Activated T-cell treated with anti-CD3 and anti-CD28 coated beads, Interleukin-2, amount 50 U/mL, for 72 hours (primary cell): Measurements from ENCODE around the gene NR2C2AP. TPM values are rescaled to one million over a fixed set of nuclear protein-coding genes. Genes with fewer than 3 reads are reported as not detected.

Experiments used
- ATAC-seq, 2 donors: fragments of 150-1000 bp; cut with Tn5 transposase; replicated peaks in 1 of 2; 2 replicates each; pipeline ENCODE4 v1.10.0; 2021; ENCODE audit warnings: moderate library complexity in 2 of 2, mild to moderate bottlenecking in 1 of 2
- DNase-seq, 2 donors: peaks; one replicate each; pipeline ENCODE4 v3.0.0; 2021 to 2022; ENCODE audit warnings: mixed read lengths in 1 of 2
- H3K27ac Mint-ChIP-seq: one replicate; pipeline ENCODE4 v1.8.0; 2022; ENCODE audit warnings: mild to moderate bottlenecking, moderate library complexity, mixed read lengths
- H3K27me3 Mint-ChIP-seq: one replicate; pipeline ENCODE4 v1.8.0; 2022; ENCODE audit warnings: low read depth, mixed read lengths
- H3K36me3 Mint-ChIP-seq, 2 donors: one replicate each; pipeline ENCODE4 v1.8.0; 2022; ENCODE audit warnings: mixed read lengths in 2 of 2, mild to moderate bottlenecking in 1 of 2; ENCODE audit not compliant: insufficient read depth in 2 of 2
- H3K4me1 Mint-ChIP-seq: one replicate; pipeline ENCODE4 v1.8.0; 2022; ENCODE audit warnings: low read depth, mixed read lengths
- H3K4me3 Mint-ChIP-seq, 2 donors: one replicate each; pipeline ENCODE4 v1.8.0; 2022; ENCODE audit warnings: mild to moderate bottlenecking in 2 of 2, mixed read lengths in 2 of 2, moderate library complexity in 2 of 2
- H3K9me3 Mint-ChIP-seq, 2 donors: one replicate each; pipeline ENCODE4 v1.8.0; 2022; ENCODE audit warnings: mixed read lengths in 2 of 2
- total RNA-seq, 2 donors: library from RNA; stranded (reverse); gene quantifications; one replicate each; pipeline ENCODE4 v1.2.3, GENCODE V29; 2022

The NR2C2AP gene
- total RNA-seq, 2 donors from 2014 or later, result 27.5 to 34.6 TPM

- Mint-ChIP-seq H3K4me3 (no peak within 1 kb of the TSS), H3K4me1 (peaks cover 24% of the 10 kb centered on the region), H3K9me3 (peaks cover 0 to 6% of the 10 kb centered on the region in 2 donors), H3K27me3 (peaks cover 45% of the 10 kb centered on the region), H3K36me3 (no peaks in the 10 kb centered on the region), H3K27ac (no peak within 1 kb of the TSS)
- DNase-seq (no peak), ATAC-seq (no peak)
Measured at GRCh38 chr19:19211499-19212420, 8.5 kb upstream of the NR2C2AP start, which contains the start of gene NCAN. TSS of gene NCAN (plus strand) at chr19:19211958. CDS start at chr19:19216954, 4,996 bp downstream.

GRCh38 chr19:19209372-19209771 is 6.2 kb upstream of the NR2C2AP start:
- peaks cover 28% of the 10 kb centered on the region for H3K4me1 Mint-ChIP-seq
- H3K27ac Mint-ChIP-seq, result no peak overlapping the region
- no peak for ATAC-seq
- H3K9me3 Mint-ChIP-seq, result peaks cover 0 to 6% of the 10 kb centered on the region in 2 donors
- H3K36me3 Mint-ChIP-seq, result no peaks in the 10 kb centered on the region
- H3K4me3 Mint-ChIP-seq, result no peak overlapping the region
- no peak for DNase-seq
- H3K27me3 Mint-ChIP-seq, result peaks cover 38% of the 10 kb centered on the region

GRCh38 chr19:19207637-19208572 is 4.7 kb upstream of the NR2C2AP start:
- Mint-ChIP-seq H3K4me3 (no peak overlapping the region), H3K27ac (no peak overlapping the region), H3K9me3 (peaks cover 0 to 6% of the 10 kb centered on the region in 2 donors)

GRCh38 chr19:19206938-19207337 is 3.7 kb upstream of the NR2C2AP start:
- Mint-ChIP-seq H3K27ac (no peak overlapping the region), H3K4me1 (peaks cover 30% of the 10 kb centered on the region), H3K27me3 (peaks cover 17% of the 10 kb centered on the region), H3K36me3 (peaks cover 0 to 2% of the 10 kb centered on the region in 2 donors), H3K4me3 (no peak overlapping the region), H3K9me3 (peaks cover 0 to 6% of the 10 kb centered on the region in 2 donors)
- ATAC-seq, result no peak
- no peak for DNase-seq

More at GRCh38 chr19:19207637-19208572, 4.7 kb upstream of the NR2C2AP start:
- H3K27me3 Mint-ChIP-seq, result peaks cover 23% of the 10 kb centered on the region
- peaks cover 0 to 2% of the 10 kb centered on the region in 2 donors for H3K36me3 Mint-ChIP-seq
- DNase-seq, result no peak
- H3K4me1 Mint-ChIP-seq, result peaks cover 23% of the 10 kb centered on the region
- no peak for ATAC-seq

- H3K27me3 Mint-ChIP-seq, result peaks cover 9% of the 10 kb centered on the region
- DNase-seq, result no peak
- no peak for ATAC-seq
- no peak overlapping the region for H3K4me3 Mint-ChIP-seq
- H3K4me1 Mint-ChIP-seq, result peaks cover 41% of the 10 kb centered on the region
- H3K36me3 Mint-ChIP-seq, result peaks cover 0 to 2% of the 10 kb centered on the region in 2 donors
- H3K9me3 Mint-ChIP-seq, result peaks cover 0 to 6% of the 10 kb centered on the region in 2 donors
- no peak overlapping the region for H3K27ac Mint-ChIP-seq
Measured at GRCh38 chr19:19205416-19206410, 2.5 kb upstream of the NR2C2AP start.

- Mint-ChIP-seq H3K9me3 (peaks cover 0 to 6% of the 10 kb centered on the region in 2 donors), H3K4me3 (peak overlapping the region; percentile 90 to 95), H3K36me3 (peaks cover 0 to 2% of the 10 kb centered on the region in 2 donors), H3K27ac (no peak overlapping the region), H3K4me1 (peaks cover 41% of the 10 kb centered on the region), H3K27me3 (no peaks in the 10 kb centered on the region)
- DNase-seq, result no peak
- ATAC-seq, result no peak
Measured at GRCh38 chr19:19204181-19204580, 967 bp upstream of the NR2C2AP start.

- Mint-ChIP-seq H3K36me3 (peaks cover 2 to 5% of the 10 kb centered on the region in 2 donors), H3K4me3 (peak overlapping the region; percentile 90 to 95), H3K4me1 (peaks cover 38% of the 10 kb centered on the region), H3K27ac (peak overlapping the region; percentile 86), H3K27me3 (no peaks in the 10 kb centered on the region), H3K9me3 (peaks cover 0 to 4% of the 10 kb centered on the region in 2 donors)
- ATAC-seq, result no peak
- DNase-seq, result no peak
Measured at GRCh38 chr19:19202707-19203011, 555 bp downstream of the NR2C2AP start.

- peaks cover 32% of the 10 kb centered on the region for H3K4me1 Mint-ChIP-seq
- peak overlapping the region; percentile 86 for H3K27ac Mint-ChIP-seq
- H3K36me3 Mint-ChIP-seq, result peaks cover 2 to 5% of the 10 kb centered on the region in 2 donors
- no peaks in the 10 kb centered on the region for H3K27me3 Mint-ChIP-seq
- no peak for ATAC-seq
- no peak for DNase-seq
- peak overlapping the region; percentile 90 to 95 for H3K4me3 Mint-ChIP-seq
- H3K9me3 Mint-ChIP-seq, result no peaks in the 10 kb centered on the region
Measured at GRCh38 chr19:19201697-19202630, 1.2 kb downstream of the NR2C2AP start.

GRCh38 chr19:19193926-19194325 is 9.3 kb downstream of the NR2C2AP start:
- Mint-ChIP-seq H3K27me3 (no peaks in the 10 kb centered on the region), H3K4me1 (peaks cover 51% of the 10 kb centered on the region), H3K4me3 (peak overlapping the region; percentile 93 to 96), H3K36me3 (peaks cover 0 to 10% of the 10 kb centered on the region in 2 donors), H3K27ac (peak overlapping the region; percentile 99), H3K9me3 (no peaks in the 10 kb centered on the region)
- no peak for ATAC-seq
- DNase-seq, result no peak

- H3K9me3 Mint-ChIP-seq, result no peaks in the 10 kb centered on the region
- ATAC-seq, result no peak
- peak overlapping the region; percentile 99 for H3K27ac Mint-ChIP-seq
- no peaks in the 10 kb centered on the region for H3K27me3 Mint-ChIP-seq
- DNase-seq, result no peak
- H3K4me1 Mint-ChIP-seq, result peaks cover 51% of the 10 kb centered on the region
- H3K4me3 Mint-ChIP-seq, result peak overlapping the region; percentile 93 to 96
- peaks cover 0 to 7% of the 10 kb centered on the region in 2 donors for H3K36me3 Mint-ChIP-seq
Measured at GRCh38 chr19:19192910-19193423, 10.2 kb downstream of the NR2C2AP start.
